ENCODE measurements around the gene TCF7L1. TPM values are rescaled to one million over a fixed set of nuclear protein-coding genes. Genes with fewer than 3 reads are reported as not detected.

TCF7L1 gene
- polyA plus RNA-seq, 1 donor from 2014 or later, result not detected

GRCh38 chr2:85199698-85200097, 66.5 kb downstream of the TCF7L1 start:
- Histone ChIP-seq H3K27ac (ENCODE audit: low read length) (no peak overlapping the region), H3K36me3 (ENCODE audit: insufficient read depth, low read length) (no peaks in the 10 kb centered on the region), H3K9ac (ENCODE audit: low read length) (no peak overlapping the region), H2AFZ (ENCODE audit: low read depth, low read length) (no peak overlapping the region), H3K79me2 (replicated peaks; ENCODE audit: insufficient read depth, low read length) (peaks cover 4% of the 10 kb centered on the region), H3F3A (ENCODE audit: insufficient read depth, low read length, poor library complexity, severe bottlenecking) (no peaks in the 10 kb centered on the region), H4K20me1 (ENCODE audit: insufficient read depth) (no peaks in the 10 kb centered on the region), H3K9me2 (ENCODE audit: insufficient read depth, low read length) (no peaks in the 10 kb centered on the region), H3K4me2 (ENCODE audit: low read length) (no peak overlapping the region), H3K4me3 (ENCODE audit: low read length) (no peak overlapping the region), H3K27me3 (ENCODE audit: insufficient read depth, low read depth, low read length) (no peaks in the 10 kb centered on the region), H3K9me3 (ENCODE audit: low read length) (no peaks in the 10 kb centered on the region)
- TF ChIP-seq SMC3 (conservative IDR thresholded peaks at IDR 0.05; ENCODE audit: poor library complexity) (no peak), EZH2 (IDR thresholded peaks at IDR 0.05; ENCODE audit: borderline replicate concordance, insufficient read depth, low read length, poor library complexity, severe bottlenecking) (no peak), TAF1 (IDR thresholded peaks at IDR 0.05; ENCODE audit: low read depth) (no peak), MXI1 (conservative IDR thresholded peaks at IDR 0.05; ENCODE audit: poor library complexity, severe bottlenecking) (no peak), RAD21 (conservative IDR thresholded peaks at IDR 0.05) (no peak), CTCF (IDR thresholded peaks at IDR 0.05; ENCODE audit: poor library complexity, severe bottlenecking) (no peak), POLR2AphosphoS5 (IDR thresholded peaks at IDR 0.05) (no peak), REST (IDR thresholded peaks at IDR 0.05; ENCODE audit: borderline replicate concordance) (no peak)

GRCh38 chr2:85209887-85210286, 76.7 kb downstream of the TCF7L1 start:
- no peak overlapping the region for H3K4me2 ChIP-seq (ENCODE audit: low read length)
- no peak for TF ChIP-seq POLR2AphosphoS5 (IDR thresholded peaks at IDR 0.05)
- no peak for TF ChIP-seq EZH2 (IDR thresholded peaks at IDR 0.05; ENCODE audit: borderline replicate concordance, insufficient read depth, low read length, poor library complexity, severe bottlenecking)
- no peak for TF ChIP-seq CTCF (IDR thresholded peaks at IDR 0.05; ENCODE audit: poor library complexity, severe bottlenecking)
- TF ChIP-seq SMC3 (conservative IDR thresholded peaks at IDR 0.05; ENCODE audit: poor library complexity), result no peak
- no peak for TF ChIP-seq RAD21 (conservative IDR thresholded peaks at IDR 0.05)
- TF ChIP-seq MXI1 (conservative IDR thresholded peaks at IDR 0.05; ENCODE audit: poor library complexity, severe bottlenecking), result no peak
- no peak for TF ChIP-seq TAF1 (IDR thresholded peaks at IDR 0.05; ENCODE audit: low read depth)
- no peak for TF ChIP-seq EP300 (conservative IDR thresholded peaks at IDR 0.05; ENCODE audit: poor library complexity, severe bottlenecking)
- no peak for TF ChIP-seq REST (IDR thresholded peaks at IDR 0.05; ENCODE audit: borderline replicate concordance)
- no peak overlapping the region for H2AFZ ChIP-seq (ENCODE audit: low read depth, low read length)
- no peaks in the 10 kb centered on the region for H3F3A ChIP-seq (ENCODE audit: insufficient read depth, low read length, poor library complexity, severe bottlenecking)
- no peak overlapping the region for H3K27ac ChIP-seq (ENCODE audit: low read length)
- no peaks in the 10 kb centered on the region for H3K27me3 ChIP-seq (ENCODE audit: insufficient read depth, low read depth, low read length)
- H3K9ac ChIP-seq (ENCODE audit: low read length), result no peak overlapping the region
- no peak overlapping the region for H3K4me3 ChIP-seq (ENCODE audit: low read length)
- H3K36me3 ChIP-seq (ENCODE audit: insufficient read depth, low read length), result no peaks in the 10 kb centered on the region
- no peaks in the 10 kb centered on the region for H3K9me3 ChIP-seq (ENCODE audit: low read length)
- no peaks in the 10 kb centered on the region for H3K9me2 ChIP-seq (ENCODE audit: insufficient read depth, low read length)
- H3K79me2 ChIP-seq (replicated peaks; ENCODE audit: insufficient read depth, low read length), result no peaks in the 10 kb centered on the region
- no peaks in the 10 kb centered on the region for H4K20me1 ChIP-seq (ENCODE audit: insufficient read depth)
